ENCODE results near the gene JUP.

Gene JUP

GRCh38 chr17:41723801-41724475, 62.6 kb downstream of the JUP start:
- no peak overlapping the region for H3K4me3 ChIP-seq (replicated peaks; ENCODE audit: low read depth, low read length)
- no peak for TF ChIP-seq CTCF (IDR thresholded peaks at IDR 0.05; ENCODE audit: low read depth, low read length, missing control alignments)
- no peak for DNase-seq (ENCODE audit: extremely low read depth, low read depth)

- TF ChIP-seq CTCF (IDR thresholded peaks at IDR 0.05; ENCODE audit: low read depth, low read length, missing control alignments) = no peak
- no peak overlapping the region for H3K4me3 ChIP-seq (replicated peaks; ENCODE audit: low read depth, low read length)
- no peak for DNase-seq (ENCODE audit: extremely low read depth, low read depth)
Observed at GRCh38 chr17:41722231-41722630, 64.3 kb downstream of the JUP start.

- DNase-seq (ENCODE audit: extremely low read depth, low read depth) = no peak
- no peak overlapping the region for H3K4me3 ChIP-seq (replicated peaks; ENCODE audit: low read depth, low read length)
- no peak for TF ChIP-seq CTCF (IDR thresholded peaks at IDR 0.05; ENCODE audit: low read depth, low read length, missing control alignments)
Observed at GRCh38 chr17:41718287-41718645, 68.2 kb downstream of the JUP start.

- DNase-seq (ENCODE audit: extremely low read depth, low read depth) = no peak
- H3K4me3 ChIP-seq (replicated peaks; ENCODE audit: low read depth, low read length) = no peak overlapping the region
- TF ChIP-seq CTCF (IDR thresholded peaks at IDR 0.05; ENCODE audit: low read depth, low read length, missing control alignments) = no peak
Observed at GRCh38 chr17:41717408-41718286, 68.9 kb downstream of the JUP start.

GRCh38 chr17:41711669-41712400, 74.7 kb downstream of the JUP start, which contains the start of gene GAST:
GAST (plus strand) TSS chr17:41712331; CDS start chr17:41715437, 3,106 bp downstream.
- no peak for TF ChIP-seq CTCF (IDR thresholded peaks at IDR 0.05; ENCODE audit: low read depth, low read length, missing control alignments)
- no peak for DNase-seq (ENCODE audit: extremely low read depth, low read depth)

GRCh38 chr17:41710472-41711090, 75.9 kb downstream of the JUP start:
- no peak overlapping the region for H3K4me3 ChIP-seq (replicated peaks; ENCODE audit: low read depth, low read length)
- no peak for DNase-seq (ENCODE audit: extremely low read depth, low read depth)
- no peak for TF ChIP-seq CTCF (IDR thresholded peaks at IDR 0.05; ENCODE audit: low read depth, low read length, missing control alignments)

More at GRCh38 chr17:41711669-41712400, 74.7 kb downstream of the JUP start, which contains the start of gene GAST:
- H3K4me3 ChIP-seq (replicated peaks; ENCODE audit: low read depth, low read length) = no peak within 1 kb of the TSS

Data from HFF-Myc (cell line).